SK-N-SH (cell line): Measurements from ENCODE around the gene TMEM115. TPM values are rescaled to one million over a fixed set of nuclear protein-coding genes. Genes with fewer than 3 reads are reported as not detected.

Experiments used
- CTCF ChIA-PET: fragments of 300-600, 350-600 bp; formaldehyde crosslinking; extraction: SDS; loops from one replicate; lab custom pipeline; 2021; lab: Yijun Ruan, JAX
- POLR2A ChIA-PET: fragments of 350-600 bp; sonication (Branson Sonifier 250); formaldehyde crosslinking; extraction: SDS; loops from one replicate; lab custom pipeline; 2020; ENCODE audit warnings: antibody characterized with exemption, inconsistent platforms; lab: Yijun Ruan, JAX
- DNase-seq: peaks from one replicate; pipeline ENCODE4 v3.0.0; 2012
- H2AFZ ChIP-seq: fragments of 200-600 bp; sonication (generic); 2 replicates; pipeline ENCODE4 v1.8.1; 2016; ENCODE audit warnings: antibody characterized with exemption, mild to moderate bottlenecking, low read depth
- H3F3A ChIP-seq: fragments of 200-600 bp; sonication (generic); replicated peaks from 2 replicates; pipeline ENCODE3; 2016; ENCODE audit warnings: antibody characterized with exemption, mild to moderate bottlenecking; ENCODE audit not compliant: insufficient read depth
- H3K27ac ChIP-seq, 2 experiments: fragments of 200-500 bp in 1 of 2; fragments of 200-600 bp in 1 of 2; sonication (Bioruptor generic) in 1 of 2; sonication (generic), shearing (Covaris generic) in 1 of 2; 2 replicates each; pipeline versions ENCODE4 v1.5.1 to v1.6.1; 2014 to 2016; ENCODE audit warnings: low read depth in 2 of 2, inconsistent platforms in 1 of 2, low read length in 1 of 2, mild to moderate bottlenecking in 1 of 2, mixed read lengths in 1 of 2
- H3K27me3 ChIP-seq: fragments of 200-600 bp; sonication (generic), shearing (Covaris generic); 2 replicates; pipeline ENCODE4 v1.6.1; 2016; ENCODE audit warnings: mixed run types; ENCODE audit not compliant: insufficient read depth
- H3K36me3 ChIP-seq, 2 experiments: fragments of 200-500 bp in 1 of 2; fragments of 200-600 bp in 1 of 2; sonication (Bioruptor generic) in 1 of 2; sonication (generic) in 1 of 2; replicated peaks in 1 of 2; 2 replicates each; pipeline versions ENCODE3 to v1.5.1; 2014 to 2016; ENCODE audit warnings: low read length in 1 of 2, mild to moderate bottlenecking in 1 of 2; ENCODE audit not compliant: insufficient read depth in 2 of 2, control insufficient read depth in 1 of 2
- H3K4me1 ChIP-seq, 2 experiments: fragments of 200-500 bp in 1 of 2; fragments of 200-600 bp in 1 of 2; sonication (Bioruptor generic) in 1 of 2; sonication (generic), shearing (Covaris generic) in 1 of 2; 2 replicates each; pipeline versions ENCODE4 v1.5.1 to v1.6.1; 2014 to 2016; ENCODE audit warnings: low read depth in 1 of 2, low read length in 1 of 2, mixed run types in 1 of 2; ENCODE audit not compliant: insufficient read depth in 2 of 2, control insufficient read depth in 1 of 2
- H3K4me2 ChIP-seq: fragments of 200-600 bp; sonication (generic), shearing (Covaris generic); 2 replicates; pipeline ENCODE4 v1.6.1; 2017; ENCODE audit warnings: mixed run types
- H3K4me3 ChIP-seq, 2 experiments: fragments of 200-500 bp in 1 of 2; fragments of 200-600 bp in 1 of 2; sonication (Bioruptor generic) in 1 of 2; sonication (generic), shearing (Covaris generic) in 1 of 2; 2 replicates each; pipeline versions ENCODE4 v1.5.1 to v1.8.1; 2014 to 2016; ENCODE audit warnings: low read depth in 2 of 2, inconsistent platforms in 1 of 2, low read length in 1 of 2, mild to moderate bottlenecking in 1 of 2, mixed read lengths in 1 of 2, moderate library complexity in 1 of 2
- H3K79me2 ChIP-seq: fragments of 200-600 bp; sonication (generic); 2 replicates; pipeline ENCODE4 v1.8.1; 2017; ENCODE audit warnings: mild to moderate bottlenecking; ENCODE audit not compliant: insufficient read depth
- H3K9ac ChIP-seq: fragments of 200-600 bp; sonication (generic); 2 replicates; pipeline ENCODE4 v1.6.1; 2017; ENCODE audit warnings: mixed run types
- H3K9me2 ChIP-seq: fragments of 200-600 bp; sonication (generic); 2 replicates; pipeline ENCODE4 v1.6.1; 2017; ENCODE audit warnings: mixed run types
- H3K9me3 ChIP-seq: fragments of 200-600 bp; sonication (generic); 2 replicates; pipeline ENCODE4 v1.6.1; 2017; ENCODE audit warnings: mixed run types, mild to moderate bottlenecking, moderate library complexity
- H4K20me1 ChIP-seq: fragments of 200-600 bp; sonication (generic); 2 replicates; pipeline ENCODE4 v1.6.1; 2017; ENCODE audit warnings: mild to moderate bottlenecking, mixed run types; ENCODE audit not compliant: insufficient read depth
- ELF1 ChIP-seq: IDR thresholded peaks from 2 replicates; pipeline ENCODE4 v1.4.0; 2012
- EP300 ChIP-seq, 2 experiments: IDR thresholded peaks; 2 replicates each; pipeline versions ENCODE4 v1.4.0 to v1.6.1; 2012; ENCODE audit warnings: borderline replicate concordance in 1 of 2, low read depth in 1 of 2, low read length in 1 of 2
- FOSL2 ChIP-seq: IDR thresholded peaks from 2 replicates; pipeline ENCODE4 v1.4.0; 2012; ENCODE audit warnings: low read depth, mild to moderate bottlenecking, moderate library complexity, borderline replicate concordance
- GABPA ChIP-seq: IDR thresholded peaks from 2 replicates; pipeline ENCODE4 v1.4.0; 2012; ENCODE audit warnings: low read depth, mild to moderate bottlenecking
- GATA2 ChIP-seq: sonication (generic); formaldehyde crosslinking; IDR thresholded peaks from 2 replicates; pipeline ENCODE4 v1.5.0; 2020; ENCODE audit warnings: mild to moderate bottlenecking, missing genetic modification reagents
- JUND ChIP-seq: IDR thresholded peaks from 2 replicates; pipeline ENCODE4 v1.4.0; 2012
- MXI1 ChIP-seq: IDR thresholded peaks from 2 replicates; pipeline ENCODE4 v1.6.1; 2012; ENCODE audit warnings: mild to moderate bottlenecking, low read depth, low read length, improper control_type of control experiment
- NRF1 ChIP-seq: IDR thresholded peaks from 2 replicates; pipeline ENCODE4 v1.6.1; 2012; ENCODE audit warnings: low read depth, mild to moderate bottlenecking, low read length
- PBX3 ChIP-seq: IDR thresholded peaks from 2 replicates; pipeline ENCODE4; 2012
- RCOR1 ChIP-seq: fragments of 150-350 bp; IDR thresholded peaks from 2 replicates; pipeline ENCODE4 v1.6.1; 2017; ENCODE audit warnings: antibody characterized with exemption, low read length
- RFX5 ChIP-seq: IDR thresholded peaks from 2 replicates; pipeline ENCODE4 v1.6.1; 2012; ENCODE audit warnings: mild to moderate bottlenecking, improper control_type of control experiment, low read length
- RXRA ChIP-seq: IDR thresholded peaks from 2 replicates; pipeline ENCODE4 v1.4.0; 2012; ENCODE audit warnings: low read depth, mild to moderate bottlenecking, borderline replicate concordance
- SMC3 ChIP-seq: IDR thresholded peaks from 2 replicates; pipeline ENCODE4 v1.6.1; 2012; ENCODE audit warnings: low read depth, low read length, improper control_type of control experiment
- TCF12 ChIP-seq: IDR thresholded peaks from 2 replicates; pipeline ENCODE4 v1.4.0; 2012
- TEAD4 ChIP-seq: IDR thresholded peaks from 2 replicates; pipeline ENCODE4 v1.4.0; 2012; ENCODE audit warnings: mild to moderate bottlenecking, borderline replicate concordance; ENCODE audit not compliant: insufficient read depth
- USF2 ChIP-seq: fragments of 150-350 bp; IDR thresholded peaks from 2 replicates; pipeline ENCODE4 v1.6.1; 2017; ENCODE audit warnings: antibody characterized with exemption, low read length, low read depth, borderline replicate concordance
- WGBS: methylation state at CpG from one replicate; pipeline ENCODE4 v1.1.6; 2017; ENCODE audit warnings: low lambda C conversion rate; 5-methylcytosine and 5-hydroxymethylcytosine counted together
- polyA plus RNA-seq, 3 experiments: library from polyadenylated mRNA; depleted of rRNA; stranded (reverse); fragments of >200 nt; gene quantifications; 2 replicates each; pipeline ENCODE4 v1.2.3, GENCODE V29; 2012
- TF ChIP-seq, protein P1 (sequence below): IDR thresholded peaks from 2 replicates; pipeline ENCODE4 v1.6.1; 2012; ENCODE audit warnings: mild to moderate bottlenecking, low read depth, low read length, moderate library complexity

Gene TMEM115
- polyA plus RNA-seq, 1 of the 3 experiments (the other 2 are of a cell fraction): 47.8 TPM

GRCh38 chr3:50331364-50331907 lies 27.9 kb downstream of the TMEM115 start:
- TF ChIP-seq JUND: no peak
- no peak for TF ChIP-seq RCOR1
- no peak for TF ChIP-seq PBX3
- TF ChIP-seq FOSL2: no peak
- TF ChIP-seq NRF1: no peak
- TF ChIP-seq TEAD4: no peak
- no peak for TF ChIP-seq RFX5
- no peak for TF ChIP-seq EP300 (IDR thresholded peaks at IDR 0.05; ENCODE audit: borderline replicate concordance in 1 of 2, low read depth in 1 of 2, low read length in 1 of 2)
- TF ChIP-seq ELF1: no peak
- TF ChIP-seq TCF12: no peak
- no peak for TF ChIP-seq RXRA
- TF ChIP-seq, protein P1, sequence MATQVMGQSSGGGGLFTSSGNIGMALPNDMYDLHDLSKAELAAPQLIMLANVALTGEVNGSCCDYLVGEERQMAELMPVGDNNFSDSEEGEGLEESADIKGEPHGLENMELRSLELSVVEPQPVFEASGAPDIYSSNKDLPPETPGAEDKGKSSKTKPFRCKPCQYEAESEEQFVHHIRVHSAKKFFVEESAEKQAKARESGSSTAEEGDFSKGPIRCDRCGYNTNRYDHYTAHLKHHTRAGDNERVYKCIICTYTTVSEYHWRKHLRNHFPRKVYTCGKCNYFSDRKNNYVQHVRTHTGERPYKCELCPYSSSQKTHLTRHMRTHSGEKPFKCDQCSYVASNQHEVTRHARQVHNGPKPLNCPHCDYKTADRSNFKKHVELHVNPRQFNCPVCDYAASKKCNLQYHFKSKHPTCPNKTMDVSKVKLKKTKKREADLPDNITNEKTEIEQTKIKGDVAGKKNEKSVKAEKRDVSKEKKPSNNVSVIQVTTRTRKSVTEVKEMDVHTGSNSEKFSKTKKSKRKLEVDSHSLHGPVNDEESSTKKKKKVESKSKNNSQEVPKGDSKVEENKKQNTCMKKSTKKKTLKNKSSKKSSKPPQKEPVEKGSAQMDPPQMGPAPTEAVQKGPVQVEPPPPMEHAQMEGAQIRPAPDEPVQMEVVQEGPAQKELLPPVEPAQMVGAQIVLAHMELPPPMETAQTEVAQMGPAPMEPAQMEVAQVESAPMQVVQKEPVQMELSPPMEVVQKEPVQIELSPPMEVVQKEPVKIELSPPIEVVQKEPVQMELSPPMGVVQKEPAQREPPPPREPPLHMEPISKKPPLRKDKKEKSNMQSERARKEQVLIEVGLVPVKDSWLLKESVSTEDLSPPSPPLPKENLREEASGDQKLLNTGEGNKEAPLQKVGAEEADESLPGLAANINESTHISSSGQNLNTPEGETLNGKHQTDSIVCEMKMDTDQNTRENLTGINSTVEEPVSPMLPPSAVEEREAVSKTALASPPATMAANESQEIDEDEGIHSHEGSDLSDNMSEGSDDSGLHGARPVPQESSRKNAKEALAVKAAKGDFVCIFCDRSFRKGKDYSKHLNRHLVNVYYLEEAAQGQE: no peak
- Histone ChIP-seq H3K4me3 (no peak overlapping the region), H3K79me2 (peaks cover 76% of the 10 kb centered on the region), H2AFZ (no peak overlapping the region), H3K9ac (no peak overlapping the region), H3K27ac (no peak overlapping the region), H3K27me3 (no peaks in the 10 kb centered on the region), H3K4me1 (peaks cover 5 to 33% of the 10 kb centered on the region in 2 experiments; a peak in 3 of 4 replicates), H3K4me2 (no peak overlapping the region), H4K20me1 (peaks cover 10% of the 10 kb centered on the region; the same call in 1 of the 2 replicates), H3K36me3 (peaks cover 10 to 27% of the 10 kb centered on the region in 2 experiments), H3F3A (peaks cover 30% of the 10 kb centered on the region), H3K9me3 (no peaks in the 10 kb centered on the region), H3K9me2 (no peaks in the 10 kb centered on the region)
- POLR2A ChIA-PET: no interaction called here
- CTCF ChIA-PET: interaction anchor here (1.1 kb wide), 2 partner anchors 16 to 211 kb away, joined by 3 to 4 read pairs; no protein-coding TSS in a partner anchor
- WGBS: 100% methylated on average over 12 of the region's 19 CpGs
- no peak for DNase-seq

- no peak for DNase-seq
- Histone ChIP-seq H3K4me3 (no peak overlapping the region), H3K4me2 (no peak overlapping the region), H3K9me3 (no peaks in the 10 kb centered on the region), H3K27me3 (no peaks in the 10 kb centered on the region), H3K9me2 (no peaks in the 10 kb centered on the region), H3K4me1 (peaks cover 5 to 25% of the 10 kb centered on the region in 2 experiments; a peak in 3 of 4 replicates), H4K20me1 (peaks cover 10% of the 10 kb centered on the region; the same call in 1 of the 2 replicates), H3K36me3 (peaks cover 10 to 37% of the 10 kb centered on the region in 2 experiments), H3K27ac (no peak overlapping the region)
- ChIA-PET POLR2A (no interaction called here), CTCF (no interaction called here)
- whole genome bisulfite sequencing: 89% methylated on average over 4 of the region's 10 CpGs
- TF ChIP-seq JUND: no peak
- TF ChIP-seq GABPA: no peak
- TF ChIP-seq EP300 (IDR thresholded peaks at IDR 0.05; ENCODE audit: borderline replicate concordance in 1 of 2, low read depth in 1 of 2, low read length in 1 of 2): no peak
- no peak for TF ChIP-seq NRF1
- no peak for TF ChIP-seq SMC3
- TF ChIP-seq GATA2 (CRISPR knock-in tag): no peak
- no peak for TF ChIP-seq MXI1
- TF ChIP-seq, protein P1: no peak
- no peak for TF ChIP-seq ELF1
- TF ChIP-seq USF2: no peak
- TF ChIP-seq, all 33 proteins: peak for 0
- Histone ChIP-seq H3K9ac (no peak overlapping the region), H2AFZ (no peak overlapping the region), H3F3A (peaks cover 30% of the 10 kb centered on the region), H3K79me2 (peaks cover 71% of the 10 kb centered on the region)
These were observed 29.0 kb downstream of the TMEM115 start for GRCh38 chr3:50330330-50330729.
